CD14-positive monocyte (primary cell): ENCODE data around the gene TMEM205. TPM values are rescaled to one million over a fixed set of nuclear protein-coding genes. Genes with fewer than 3 reads are reported as not detected.

Experiments used
- DNase-seq, 3 donors: peaks; one replicate each; pipeline ENCODE4 v3.0.0-alpha.2; 2011 to 2022
- H2AFZ ChIP-seq: 2 replicates; pipeline ENCODE4 v1.6.0; 2012; ENCODE audit warnings: mild to moderate bottlenecking, low read depth, low read length, inconsistent platforms; ENCODE audit not compliant: insufficient read depth, poor library complexity, severe bottlenecking
- H3K27ac ChIP-seq, 2 donors: 1 replicate in 1 of 2; 2 replicates in 1 of 2; pipeline ENCODE4 v1.5.1; 2012 to 2013; ENCODE audit warnings: low read length in 2 of 2, control low read depth in 1 of 2, inconsistent platforms in 1 of 2, low read depth in 1 of 2, mild to moderate bottlenecking in 1 of 2
- H3K27me3 ChIP-seq, 2 donors: one replicate each; pipeline versions ENCODE4 v1.6.0 to v1.6.1; 2011 to 2013; ENCODE audit warnings: low read length in 2 of 2; ENCODE audit not compliant: control insufficient read depth in 2 of 2, insufficient read depth in 2 of 2
- H3K36me3 ChIP-seq, 2 donors: replicated peaks in 1 of 2; 1 replicate in 1 of 2; 2 replicates in 1 of 2; pipeline versions ENCODE4 v1.5.1 to v1.6.1; 2012 to 2013; ENCODE audit warnings: low read length in 2 of 2, control low read depth in 1 of 2, inconsistent platforms in 1 of 2, mild to moderate bottlenecking in 1 of 2; ENCODE audit not compliant: insufficient read depth in 2 of 2, control insufficient read depth in 1 of 2
- H3K4me1 ChIP-seq, 2 donors: 1 replicate in 1 of 2; 2 replicates in 1 of 2; pipeline versions ENCODE4 v1.5.1 to v1.6.1; 2012 to 2013; ENCODE audit warnings: low read length in 2 of 2, control low read depth in 1 of 2, inconsistent platforms in 1 of 2, mild to moderate bottlenecking in 1 of 2, moderate library complexity in 1 of 2; ENCODE audit not compliant: insufficient read depth in 2 of 2, control insufficient read depth in 1 of 2
- H3K4me2 ChIP-seq: replicated peaks from 2 replicates; pipeline ENCODE3; 2012; ENCODE audit warnings: low read length, moderate library complexity, mild to moderate bottlenecking; ENCODE audit not compliant: poor library complexity, severe bottlenecking; ENCODE audit errors: extremely low read depth
- H3K4me3 ChIP-seq, 3 experiments: fragments of 200-600 bp in 1 of 3; sonication (generic) in 1 of 3; replicated peaks in 1 of 3; 1 replicate in 2 of 3; 2 replicates in 1 of 3; pipeline ENCODE4 v1.5.1; 2011 to 2013; ENCODE audit warnings: low read length in 3 of 3, mild to moderate bottlenecking in 3 of 3, control low read depth in 2 of 3, low read depth in 2 of 3, inconsistent platforms in 1 of 3, moderate library complexity in 1 of 3
- H3K79me2 ChIP-seq: 2 replicates; pipeline ENCODE4 v1.6.0; 2012; ENCODE audit warnings: mild to moderate bottlenecking, control low read depth, inconsistent platforms, low read length, moderate library complexity; ENCODE audit not compliant: insufficient read depth
- H3K9ac ChIP-seq: 2 replicates; pipeline ENCODE4 v1.6.0; 2017; ENCODE audit warnings: low read length, mild to moderate bottlenecking; ENCODE audit not compliant: insufficient read depth, poor library complexity, severe bottlenecking
- H3K9me3 ChIP-seq, 2 donors: replicated peaks in 1 of 2; 1 replicate in 1 of 2; 2 replicates in 1 of 2; pipeline versions ENCODE4 v1.5.1 to v1.6.1; 2012 to 2013; ENCODE audit warnings: low read length in 2 of 2, control low read depth in 1 of 2; ENCODE audit not compliant: control insufficient read depth in 1 of 2, insufficient read depth in 1 of 2
- H4K20me1 ChIP-seq: 2 replicates; pipeline ENCODE4 v1.6.0; 2012; ENCODE audit warnings: mild to moderate bottlenecking, low read length, control low read depth, moderate library complexity; ENCODE audit not compliant: insufficient read depth
- H3K27ac Mint-ChIP-seq, 7 donors: one replicate each; pipeline ENCODE4 v1.8.0; 2020; ENCODE audit warnings: mild to moderate bottlenecking in 7 of 7, mixed read lengths in 7 of 7, moderate library complexity in 6 of 7, inconsistent platforms in 2 of 7
- H3K27me3 Mint-ChIP-seq, 3 donors: one replicate each; pipeline ENCODE4 v1.8.0; 2021 to 2022; ENCODE audit warnings: low read depth in 3 of 3, mild to moderate bottlenecking in 3 of 3, mixed read lengths in 3 of 3, moderate library complexity in 3 of 3, inconsistent platforms in 1 of 3
- H3K36me3 Mint-ChIP-seq, 2 donors: one replicate each; pipeline ENCODE4 v1.8.0; 2020; ENCODE audit warnings: mixed read lengths in 2 of 2, inconsistent platforms in 1 of 2, mild to moderate bottlenecking in 1 of 2
- H3K4me1 Mint-ChIP-seq: one replicate; pipeline ENCODE4 v1.8.0; 2020; ENCODE audit warnings: mild to moderate bottlenecking, mixed read lengths
- H3K4me3 Mint-ChIP-seq, 2 donors: one replicate each; pipeline ENCODE4 v1.8.0; 2020; ENCODE audit warnings: mild to moderate bottlenecking in 2 of 2, mixed read lengths in 2 of 2, moderate library complexity in 1 of 2
- H3K9me3 Mint-ChIP-seq, 7 donors: one replicate each; pipeline ENCODE4 v1.8.0; 2020 to 2022; ENCODE audit warnings: mixed read lengths in 7 of 7, mild to moderate bottlenecking in 6 of 7, moderate library complexity in 6 of 7, inconsistent platforms in 2 of 7
- CTCF ChIP-seq: fragments of 200-600 bp; IDR thresholded peaks from one replicate; pipeline ENCODE4 v1.8.0; 2022; ENCODE audit warnings: antibody characterized with exemption, mild to moderate bottlenecking
- whole genome bisulfite sequencing: methylation state at CpG from one replicate; pipeline ENCODE4 v1.1.5; 2013; ENCODE audit warnings: missing lambda C conversion rate; ENCODE audit not compliant: insufficient coverage; 5-methylcytosine and 5-hydroxymethylcytosine counted together
- intact Hi-C, 2 donors: fragments of 100-400 bp; cut with micrococcal nuclease; formaldehyde crosslinking; loops; one replicate each; pipeline versions ENCODE4 v1.15.0 to v1.15.1; 2023
- polyA plus RNA-seq, 3 donors: library from polyadenylated mRNA; depleted of rRNA in 1 of 3; unstranded in 2 of 3; stranded (reverse) in 1 of 3; fragments of 300-500 nt in 2 of 3; fragments of >200 nt in 1 of 3; fragmentation: Illumina TruSeq in 2 of 3; gene quantifications; 1 replicate in 2 of 3; 2 replicates in 1 of 3; pipeline ENCODE4 v1.2.3, GENCODE V29; 2012 to 2021

TMEM205 gene
- polyA plus RNA-seq, 3 donors = 252 to 335 (median 263) TPM

- 69% methylated on average over 2 of the region's 4 CpGs for WGBS
Observed at GRCh38 chr19:11295180-11295579, 50.9 kb downstream of the TMEM205 start.

More at GRCh38 chr19:11295180-11295579, 50.9 kb downstream of the TMEM205 start:
- H3K4me3 ChIP-seq = no peak overlapping the region
- H3K9me3 Mint-ChIP-seq = peaks cover 0 to 2% (median 0%) of the 10 kb centered on the region in 7 donors
- no peaks in the 10 kb centered on the region for H3K36me3 ChIP-seq
- peak overlapping the region in 1 of 2 donors; percentile 81 for H3K27ac ChIP-seq
- peaks cover 67% of the 10 kb centered on the region for H3K4me1 Mint-ChIP-seq
- H3K27me3 ChIP-seq = no peaks in the 10 kb centered on the region
- no peak overlapping the region for H3K9ac ChIP-seq
- H3K27ac Mint-ChIP-seq = peak overlapping the region in 6 of 7 donors; percentile 33 to 97 (median 94)
- peaks cover 0 to 4% (median 2%) of the 10 kb centered on the region in 3 donors for H3K27me3 Mint-ChIP-seq
- no peaks in the 10 kb centered on the region for H3K79me2 ChIP-seq
- H4K20me1 ChIP-seq = no peaks in the 10 kb centered on the region
- H3K9me3 ChIP-seq = no peaks in the 10 kb centered on the region
- H3K36me3 Mint-ChIP-seq = peaks cover under 1 to 3% of the 10 kb centered on the region in 2 donors
- H3K4me3 Mint-ChIP-seq = no peak overlapping the region
- peak in 1 of 3 donors; percentile 19 for DNase-seq
- H3K4me1 ChIP-seq = peaks cover 72 to 75% of the 10 kb centered on the region in 2 donors
- no peak for TF ChIP-seq CTCF
- H3K4me2 ChIP-seq = no peak overlapping the region
- no peak overlapping the region for H2AFZ ChIP-seq
- intact Hi-C loops = loop anchor here (2.0 to 10.0 kb wide), 4 partner anchors 37 to 270 kb away; partner anchors contain the start of gene RAB3D (in 1 of the 2)
